HG02852 (cell line): Measurements from ENCODE around the gene SPIRE1.
"Not testable (repeated sequence)": the region's sequence is repeated elsewhere in the genome, so short reads cannot be mapped to it uniquely, and the experiment has no call there.

Experiments used
- ATAC-seq: cut with Tn5 transposase; IDR thresholded peaks from one replicate; pipeline ENCODE4 v1.9.1; 2021; ENCODE audit warnings: mild to moderate bottlenecking, moderate library complexity; ENCODE audit not compliant: unreplicated experiment

SPIRE1 gene

DNA sequence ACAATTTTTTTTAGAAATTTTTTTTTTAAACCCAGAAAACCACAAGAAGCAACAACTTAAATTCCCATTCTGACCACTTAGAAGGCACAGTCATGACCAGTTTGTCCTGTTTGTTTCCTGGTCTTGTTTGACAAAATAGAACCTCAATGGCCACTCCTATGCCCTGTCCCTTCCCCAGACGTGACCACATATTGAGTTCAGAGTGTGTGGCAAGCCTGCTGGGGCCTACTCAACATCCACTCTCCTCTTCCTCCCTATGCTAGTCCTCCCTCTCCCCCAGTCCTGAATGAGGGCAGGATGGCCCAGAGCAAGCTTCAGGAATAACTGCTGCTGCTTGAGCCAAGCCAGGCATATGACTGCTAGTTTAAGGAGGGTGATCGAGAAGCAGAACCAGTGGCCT, 160.6 kb downstream of the SPIRE1 start:
- ATAC-seq: no peak

DNA sequence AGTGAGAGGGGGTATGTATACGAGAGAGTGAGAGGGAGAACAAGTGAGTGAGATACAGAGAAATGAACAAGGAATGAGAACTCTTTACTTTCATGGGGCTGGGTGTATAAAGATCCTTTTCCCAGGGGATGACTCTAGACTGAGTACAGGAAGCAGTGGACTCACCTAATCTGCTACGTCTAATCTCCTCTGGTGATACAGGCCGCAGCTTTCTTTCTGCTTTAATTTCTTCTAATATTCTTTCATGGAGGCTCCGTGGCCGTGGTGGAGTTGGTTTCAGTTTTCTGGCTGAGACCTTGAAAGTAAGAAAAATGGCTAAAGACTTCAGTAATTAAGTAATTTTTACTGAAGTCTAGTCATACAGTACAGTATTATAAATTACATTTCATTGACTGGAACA, 165.0 kb downstream of the SPIRE1 start:
- no peak for ATAC-seq

DNA sequence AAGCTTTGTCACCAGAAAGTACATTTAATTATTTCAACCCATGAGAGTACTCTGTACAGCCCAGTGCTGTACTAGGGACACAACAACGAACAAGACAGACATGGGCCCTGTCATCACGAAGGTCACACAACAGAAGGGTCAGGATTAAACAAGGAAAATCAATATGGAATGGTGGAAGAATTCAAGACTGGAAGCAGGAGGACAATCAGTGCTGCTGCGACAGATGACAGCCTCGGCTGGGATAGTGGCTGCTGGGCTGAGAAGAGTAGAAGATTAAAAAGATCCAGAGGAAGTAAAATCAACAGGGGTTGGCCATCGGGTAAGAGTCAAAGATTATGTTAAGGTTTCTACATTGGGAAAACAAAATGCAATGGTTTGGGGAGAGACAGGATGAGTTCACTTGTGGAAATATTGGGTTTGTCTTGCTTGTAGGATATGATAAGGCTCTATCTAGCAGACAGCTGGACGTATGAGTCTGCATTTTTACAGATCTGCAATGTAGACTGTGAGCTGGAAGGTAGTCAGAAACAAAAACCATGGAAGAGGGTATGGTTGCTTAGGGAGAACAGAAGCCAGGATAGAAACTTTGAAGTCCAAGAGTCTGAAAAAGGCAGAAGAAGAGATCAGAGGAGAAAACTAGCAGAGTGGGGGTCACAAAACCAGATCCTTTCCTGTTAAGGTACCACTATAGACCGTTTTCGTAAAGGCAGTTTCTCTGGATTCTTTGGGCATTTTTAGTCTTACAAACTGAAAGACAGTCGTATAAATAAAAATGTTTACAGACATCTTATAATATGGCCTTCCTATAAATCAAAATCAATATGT, 166.1 kb downstream of the SPIRE1 start:
- no peak for ATAC-seq

DNA sequence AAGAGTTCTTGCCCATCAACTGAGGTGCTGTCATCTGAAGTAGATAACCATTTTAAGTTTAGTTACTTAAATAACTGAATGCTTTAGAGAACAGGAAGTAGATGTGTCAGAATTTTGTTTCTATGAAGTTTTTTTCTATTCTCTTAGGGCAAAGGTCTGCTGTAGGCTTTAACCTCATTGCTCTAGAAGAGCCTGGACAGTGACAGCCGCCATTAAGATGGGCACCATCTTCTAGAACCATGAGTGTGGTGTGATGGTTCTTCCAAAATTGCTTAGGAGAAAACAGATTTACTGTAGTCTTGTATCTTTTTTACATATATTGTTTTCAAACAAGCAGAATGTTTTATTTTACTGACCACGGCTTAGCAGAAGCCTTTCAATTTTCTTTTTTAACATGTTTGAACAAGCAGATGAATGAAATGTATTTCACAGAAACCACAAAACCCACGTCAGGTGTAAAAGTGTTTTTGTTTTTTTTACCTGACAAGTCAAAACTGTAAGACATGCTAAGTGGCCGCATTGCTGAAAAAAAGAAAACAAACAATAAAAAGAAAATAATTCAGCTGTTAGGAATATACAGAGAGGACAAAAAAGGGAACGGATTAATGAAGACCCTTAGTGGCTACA, 172.3 kb downstream of the SPIRE1 start:
- no peak for ATAC-seq

DNA sequence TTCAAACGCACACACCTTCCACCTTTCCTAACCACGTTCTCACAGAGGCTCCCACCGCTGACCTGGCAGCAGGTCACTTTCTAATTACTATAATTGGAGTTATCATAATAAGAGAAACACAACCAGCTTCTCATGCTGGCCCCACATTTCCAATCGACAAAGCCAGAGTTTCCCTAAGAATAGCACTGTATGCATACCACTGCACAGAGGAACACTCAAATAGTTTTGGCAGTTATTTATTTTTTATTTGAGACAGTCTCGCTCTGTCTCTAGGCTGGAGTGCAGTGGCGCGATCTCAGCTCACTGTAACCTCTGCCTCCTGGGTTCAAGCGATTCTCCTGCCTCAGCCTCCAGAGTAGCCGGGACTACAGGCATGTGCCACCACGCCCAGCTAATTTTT, 176.0 kb downstream of the SPIRE1 start:
- not testable (repeated sequence) for ATAC-seq

DNA sequence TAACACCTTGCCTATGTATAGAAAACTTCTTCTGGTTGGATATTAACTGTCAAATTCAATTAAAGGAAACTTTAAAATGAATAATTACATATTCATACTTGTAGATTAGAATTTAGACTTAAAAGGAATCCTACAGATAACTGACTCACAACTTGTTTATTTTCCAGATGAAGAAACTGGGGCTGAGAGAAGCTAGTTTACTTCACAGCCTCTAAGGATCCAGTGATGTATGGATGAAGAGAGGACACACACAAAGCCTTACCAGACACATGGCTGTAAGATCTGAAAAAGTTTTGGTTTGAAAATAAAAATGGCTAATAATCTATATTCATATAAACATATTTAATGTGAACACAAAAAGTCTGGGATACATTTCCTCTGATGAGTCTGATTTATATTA, 177.9 kb downstream of the SPIRE1 start:
- no peak for ATAC-seq

DNA sequence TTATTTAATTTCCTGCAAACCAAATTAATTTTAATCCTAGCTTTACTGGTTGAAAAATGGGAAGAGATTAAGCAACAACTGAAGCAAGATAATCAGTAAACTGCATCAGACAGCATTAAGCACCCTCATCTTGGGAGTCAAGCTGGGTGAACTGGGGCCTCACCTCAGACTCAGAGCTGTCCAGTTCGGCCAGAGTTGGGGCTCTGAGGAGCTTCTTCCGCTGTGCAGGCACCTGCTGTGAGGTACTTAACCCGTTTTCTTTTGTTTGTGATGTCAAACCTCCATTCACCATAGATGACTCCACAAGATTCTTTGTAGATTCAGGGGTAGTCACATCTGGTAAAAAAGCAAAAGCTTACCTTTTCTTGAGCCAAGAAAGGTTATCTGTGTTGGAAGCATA, 178.4 kb downstream of the SPIRE1 start:
- no peak for ATAC-seq

DNA sequence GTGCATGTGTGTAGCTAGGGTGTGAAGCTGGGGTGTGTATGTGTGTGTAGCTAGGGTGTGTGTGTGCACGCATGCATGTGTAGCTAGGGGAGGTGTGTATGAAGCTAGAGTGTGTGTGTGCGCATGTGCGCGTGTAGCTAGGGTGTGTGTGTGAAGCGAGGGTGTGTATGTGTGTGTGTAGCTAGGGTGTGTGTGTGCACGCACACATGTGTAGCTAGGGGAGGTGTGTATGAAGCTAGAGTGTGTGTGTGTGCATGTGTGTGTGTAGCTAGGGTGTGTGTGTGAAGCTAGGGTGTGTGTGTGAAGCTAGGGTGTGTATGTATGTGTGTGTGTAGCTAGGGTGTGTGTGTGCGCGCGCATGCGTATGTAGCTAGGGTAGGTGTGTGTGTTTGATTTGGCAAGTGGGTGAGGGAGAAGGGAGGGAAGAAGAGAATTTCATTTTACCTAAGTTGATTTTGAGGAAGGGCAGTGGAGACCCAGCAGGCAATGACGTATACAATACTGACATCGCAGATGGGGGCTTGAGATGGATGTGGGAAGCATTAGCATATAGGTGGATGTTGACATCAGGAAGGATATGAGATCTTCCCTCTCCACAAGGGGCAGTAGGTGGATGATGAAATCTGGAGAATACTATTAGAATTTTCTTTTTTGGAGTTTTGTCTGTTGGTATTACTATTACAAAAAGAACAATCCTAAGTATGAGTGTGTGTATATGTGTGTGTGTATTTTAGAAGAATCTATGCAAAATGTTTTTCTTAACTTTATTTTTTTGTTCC, 179.4 kb downstream of the SPIRE1 start:
- ATAC-seq: no peak

DNA sequence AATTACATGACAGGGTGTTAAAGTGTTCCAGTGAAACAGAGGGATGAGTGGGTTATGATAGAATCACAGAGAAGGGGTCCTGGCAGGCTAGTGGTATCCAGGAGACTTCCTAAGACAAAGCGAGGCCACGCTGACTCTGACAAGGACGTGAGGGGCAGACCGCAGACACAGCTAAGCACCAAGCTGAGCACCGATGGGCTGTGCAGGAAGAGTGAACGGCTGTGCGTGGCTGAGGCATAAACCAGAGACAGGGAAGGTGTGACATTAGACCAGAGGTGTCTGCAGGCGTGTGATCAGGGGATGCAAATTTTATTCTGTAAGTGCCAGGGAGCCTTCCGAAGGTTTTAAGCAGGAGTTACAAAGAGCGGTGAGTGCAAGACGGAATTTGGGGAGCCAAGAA, 180.3 kb downstream of the SPIRE1 start:
- no peak for ATAC-seq

DNA sequence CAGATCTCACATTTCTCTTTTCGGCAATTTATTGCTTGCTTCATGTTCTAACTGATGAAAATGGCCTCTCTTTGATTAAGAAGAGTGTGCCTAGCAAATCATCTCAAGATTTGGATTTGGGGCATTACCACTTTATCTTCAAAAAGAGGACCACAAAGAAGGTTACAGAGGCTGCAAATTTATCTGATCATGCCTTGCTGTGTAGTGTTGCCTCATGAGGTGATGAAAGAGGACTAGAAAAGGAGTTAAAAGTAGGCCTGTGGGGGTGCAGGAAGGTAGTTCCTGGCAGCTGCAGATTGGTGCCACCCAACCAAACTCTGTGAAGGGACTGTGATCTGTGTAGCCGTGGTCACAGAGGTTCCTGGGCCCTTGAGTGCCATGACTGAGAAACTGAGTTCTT, 181.0 kb downstream of the SPIRE1 start:
- no peak for ATAC-seq

DNA sequence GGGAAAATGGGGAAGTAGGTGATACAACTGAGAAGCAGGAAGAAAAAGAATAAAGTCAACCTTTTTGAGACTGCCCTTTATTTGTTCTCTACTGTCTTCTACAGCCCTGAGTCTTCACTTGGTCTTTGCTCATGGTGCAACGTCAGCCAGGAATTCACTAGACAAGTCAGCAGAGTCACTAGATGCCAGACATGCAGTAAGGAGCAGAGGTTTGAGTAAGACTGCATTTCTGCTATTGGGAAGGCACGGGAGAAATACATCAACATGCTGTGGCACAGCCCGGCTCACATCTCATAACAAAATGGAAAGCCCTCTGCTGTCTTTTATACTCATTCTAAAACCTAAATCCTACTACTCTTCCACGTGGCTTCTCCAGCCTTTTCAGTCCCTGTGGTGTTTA, 183.0 kb downstream of the SPIRE1 start:
- no peak for ATAC-seq

DNA sequence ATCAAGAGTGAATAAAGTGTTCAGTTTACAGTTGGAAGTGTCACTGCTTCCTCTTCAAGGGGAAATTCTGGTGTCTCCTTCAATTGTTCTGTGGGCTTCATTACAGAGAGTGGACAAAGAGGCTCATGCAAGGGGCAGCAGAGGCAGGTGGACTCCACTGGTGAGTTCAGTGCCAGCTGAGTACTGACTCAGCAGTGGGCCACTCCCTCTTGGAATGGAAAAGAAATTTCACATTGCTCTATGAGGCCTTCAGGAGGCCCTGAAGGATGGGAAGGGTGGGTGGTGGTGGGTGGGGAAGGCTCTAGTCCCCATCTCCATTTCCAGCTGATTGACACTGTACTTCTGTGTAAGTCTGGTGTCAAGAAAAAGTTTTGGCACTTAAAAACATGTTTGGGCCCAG, 183.8 kb downstream of the SPIRE1 start:
- no peak for ATAC-seq

DNA sequence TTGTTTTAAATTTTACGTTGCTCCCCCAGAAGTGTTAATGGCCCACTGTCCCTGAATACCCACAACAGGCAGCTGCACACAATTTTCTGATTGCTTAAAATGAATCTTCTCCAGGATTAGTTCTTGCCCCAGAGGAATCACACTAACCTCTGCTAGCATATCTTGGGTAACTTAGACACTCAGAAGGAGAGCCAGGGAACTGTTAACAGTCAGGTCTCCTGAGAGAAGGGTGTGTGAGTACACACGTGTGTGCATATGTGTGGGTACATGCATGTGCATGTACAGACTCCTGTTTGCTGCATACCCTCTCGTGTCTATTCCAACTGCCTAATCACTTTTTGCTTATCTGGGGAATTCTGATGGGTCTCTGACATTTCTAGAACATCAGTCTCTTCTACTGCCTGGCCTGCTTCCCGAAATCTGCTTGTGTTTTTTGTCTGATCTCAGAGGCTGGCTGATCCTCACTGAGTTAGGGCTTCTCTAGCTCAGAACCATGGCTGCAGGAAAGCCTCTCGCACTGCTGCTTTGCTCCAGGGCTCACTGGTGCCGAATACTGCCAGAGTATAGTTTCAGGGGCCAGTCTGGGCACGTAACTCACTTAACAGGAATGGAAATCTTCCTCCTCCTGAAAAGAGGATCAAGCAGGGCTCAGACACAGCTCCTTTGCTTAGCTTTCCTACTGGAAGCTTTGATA, 187.4 kb downstream of the SPIRE1 start:
- no peak for ATAC-seq

DNA sequence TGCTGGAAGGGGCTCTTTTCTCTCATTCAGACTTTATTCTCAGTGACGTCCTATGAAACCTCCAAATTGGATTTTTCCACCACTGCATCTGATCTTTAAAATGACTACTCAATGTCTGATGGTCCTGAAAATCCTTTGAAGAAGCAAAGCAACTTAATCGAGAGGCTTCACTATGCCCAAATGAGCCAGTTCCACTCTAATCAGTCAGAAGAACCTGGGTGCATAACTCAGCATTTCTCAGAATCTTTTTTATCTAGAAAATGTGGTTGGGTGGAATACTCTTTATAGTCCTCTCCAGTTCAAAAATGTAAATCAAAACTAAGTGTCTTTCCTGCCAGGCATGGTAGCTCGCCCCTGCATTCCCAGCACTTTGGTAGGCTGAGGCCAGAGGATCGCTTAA, 189.5 kb downstream of the SPIRE1 start:
- no peak for ATAC-seq

DNA sequence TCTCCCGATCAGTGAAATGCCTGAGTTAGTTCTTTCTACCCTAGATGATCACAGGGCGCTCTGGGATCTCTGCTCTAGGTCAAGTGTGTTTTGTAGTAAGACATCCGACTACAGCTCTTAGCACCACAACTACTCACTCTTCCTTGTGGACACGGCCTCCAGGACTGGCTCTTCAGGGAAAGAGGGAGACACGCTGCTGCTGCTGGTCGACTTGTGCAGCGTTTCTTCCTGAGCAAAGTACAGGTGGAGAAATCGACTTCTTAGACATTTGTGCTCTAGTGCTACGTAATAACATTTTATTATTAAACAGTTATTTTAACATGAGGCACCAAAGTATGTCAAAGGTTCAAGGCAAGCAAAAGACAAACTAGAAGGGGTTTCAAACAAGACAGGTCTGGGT, 193.2 kb downstream of the SPIRE1 start:
- no peak for ATAC-seq

DNA sequence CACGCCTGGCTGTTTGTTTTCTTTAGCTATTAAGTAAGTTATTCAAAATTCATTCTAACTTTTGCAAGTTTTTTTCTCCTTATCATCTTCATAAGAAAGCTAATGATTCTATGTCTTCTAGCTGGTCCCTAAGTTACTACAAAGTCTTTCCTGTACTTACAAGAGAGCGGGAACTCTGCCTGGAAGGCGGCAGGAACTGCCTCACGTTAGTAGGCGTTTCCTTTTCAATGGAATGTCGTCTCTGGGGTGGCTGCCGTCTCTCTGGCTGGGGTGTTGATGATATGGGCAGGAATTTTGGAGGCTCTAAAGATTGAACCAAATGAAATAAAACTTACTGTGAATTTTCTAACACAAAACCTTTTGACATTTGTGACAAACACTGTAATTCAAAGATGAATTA, 194.7 kb downstream of the SPIRE1 start:
- no peak for ATAC-seq

DNA sequence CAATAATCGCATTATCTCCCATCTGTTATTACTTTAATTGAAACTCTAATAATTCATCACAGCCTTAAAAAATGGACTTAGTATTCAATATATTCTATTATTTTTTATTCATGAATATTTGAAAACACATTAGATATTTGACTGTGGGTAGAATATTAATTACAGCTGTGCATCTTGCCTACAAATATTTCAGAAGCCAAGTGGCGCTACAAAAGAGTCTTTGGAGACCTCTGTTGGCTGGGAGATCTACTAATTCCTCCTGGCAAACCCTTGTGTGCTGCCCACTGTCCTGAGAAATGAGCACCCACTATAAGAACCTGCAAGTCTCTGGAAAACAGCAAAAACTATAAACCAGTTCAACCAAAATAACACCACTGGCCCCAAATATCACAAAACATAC, 195.7 kb downstream of the SPIRE1 start:
- no peak for ATAC-seq

DNA sequence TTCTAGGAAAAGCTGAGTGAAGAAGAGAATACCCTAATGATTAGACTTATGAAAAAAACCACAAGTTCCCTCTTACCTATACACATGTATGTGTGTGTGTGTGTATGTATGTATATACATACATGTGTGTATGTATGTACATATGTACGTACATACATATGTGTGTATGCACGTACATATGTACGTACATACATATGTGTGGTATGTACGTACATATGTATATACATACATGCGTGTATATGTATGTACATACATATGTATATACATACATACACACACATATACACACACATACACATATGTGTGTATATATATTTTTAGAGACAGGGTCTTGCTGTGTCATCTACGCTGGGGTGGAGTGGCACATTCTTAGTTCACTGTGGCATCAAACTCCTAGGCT, 196.6 kb downstream of the SPIRE1 start:
- no peak for ATAC-seq

DNA sequence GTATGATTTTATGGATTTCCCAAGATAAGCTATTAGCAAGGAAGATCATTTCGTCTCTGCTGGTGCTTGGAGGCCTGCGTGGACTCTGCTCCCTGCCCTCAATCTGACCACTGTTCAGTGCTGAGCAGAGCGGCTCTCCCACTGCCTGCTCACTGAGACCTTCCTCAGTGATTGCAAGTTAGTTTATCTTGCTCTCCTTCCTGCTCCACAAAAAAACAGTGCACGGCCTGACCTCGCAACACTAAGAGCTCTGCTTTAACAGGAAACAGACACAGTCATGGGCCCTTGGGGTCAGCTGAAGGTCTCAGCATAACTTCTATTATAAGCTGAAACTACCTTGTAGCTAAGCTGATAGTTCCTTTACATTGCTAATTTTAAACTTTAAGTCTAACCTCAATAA, 197.0 kb downstream of the SPIRE1 start:
- ATAC-seq: no peak

DNA sequence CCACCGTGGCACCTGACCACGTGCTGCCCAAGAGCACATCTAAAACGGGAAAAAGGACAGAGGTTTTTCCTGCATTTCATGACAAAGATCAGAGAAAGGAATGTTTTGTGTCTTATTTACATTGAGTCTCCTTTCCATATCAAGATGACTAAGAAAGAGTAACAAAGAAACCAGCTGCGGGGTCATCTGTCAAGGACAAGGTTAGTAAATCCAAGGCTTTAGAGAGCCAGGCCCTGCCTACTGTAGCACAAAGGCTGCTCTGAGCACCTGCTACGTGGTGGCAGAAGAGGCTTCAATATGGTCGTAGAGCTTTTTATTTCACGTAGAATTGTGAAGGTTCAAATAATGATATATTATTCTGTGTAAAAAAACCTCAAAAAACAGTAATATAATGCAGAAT, 199.1 kb downstream of the SPIRE1 start:
- no peak for ATAC-seq

DNA sequence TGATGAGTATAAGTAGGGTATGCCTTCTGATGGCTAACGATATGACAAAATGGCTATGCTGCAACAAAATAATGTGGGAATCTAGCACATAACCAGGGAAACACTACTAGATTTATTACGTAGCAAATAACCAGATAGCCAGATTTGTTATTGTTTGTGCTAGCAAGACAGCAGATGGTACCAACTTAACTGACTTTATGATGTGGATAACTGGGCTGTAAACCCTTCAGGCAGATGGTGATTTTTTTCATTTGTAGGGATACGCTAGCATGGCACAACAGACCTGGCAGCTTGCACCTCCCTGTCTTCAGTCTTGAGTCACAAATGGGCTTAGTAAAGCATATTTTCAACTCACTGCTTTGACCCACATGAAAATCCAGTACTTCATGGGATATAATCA, 201.5 kb downstream of the SPIRE1 start:
- no peak for ATAC-seq
